NT2/D1 (cell line): ENCODE measurements around the gene CYB5B.

Experiments used
- DNase-seq: peaks from one replicate; pipeline ENCODE4 v3.0.0-alpha.2; 2011; ENCODE audit warnings: low read depth, low spot score
- H3K27me3 ChIP-seq: 2 replicates; pipeline ENCODE4 v1.6.0; 2011; ENCODE audit warnings: mild to moderate bottlenecking; ENCODE audit not compliant: insufficient read length, insufficient read depth
- H3K36me3 ChIP-seq: 2 replicates; pipeline ENCODE4 v1.6.1; 2011; ENCODE audit warnings: mild to moderate bottlenecking, low read length, mixed read lengths; ENCODE audit not compliant: insufficient read depth, insufficient read length
- H3K4me1 ChIP-seq: 2 replicates; pipeline ENCODE4 v1.5.1; 2011; ENCODE audit not compliant: insufficient read depth, insufficient read length
- H3K4me3 ChIP-seq: 2 replicates; pipeline ENCODE4 v1.5.1; 2011; ENCODE audit warnings: low read depth; ENCODE audit not compliant: insufficient read length
- H3K9ac ChIP-seq: 2 replicates; pipeline ENCODE4 v1.6.0; 2011; ENCODE audit warnings: low read depth; ENCODE audit not compliant: insufficient read length
- H3K9me3 ChIP-seq: 2 replicates; pipeline ENCODE4 v1.5.1; 2011; ENCODE audit warnings: mild to moderate bottlenecking, low read length; ENCODE audit not compliant: insufficient read depth
- SUZ12 ChIP-seq: IDR thresholded peaks from 2 replicates; pipeline ENCODE4 v1.6.1; 2011; ENCODE audit not compliant: insufficient read length, insufficient read depth; ENCODE audit errors: extremely low read depth
- YY1 ChIP-seq: IDR thresholded peaks from 2 replicates; pipeline ENCODE4 v1.6.1; 2011; ENCODE audit not compliant: insufficient read length, insufficient read depth
- ZNF274 ChIP-seq: IDR thresholded peaks from 2 replicates; pipeline ENCODE4 v1.6.1; 2011; ENCODE audit warnings: mild to moderate bottlenecking, low read depth, low read length

CYB5B gene

DNA sequence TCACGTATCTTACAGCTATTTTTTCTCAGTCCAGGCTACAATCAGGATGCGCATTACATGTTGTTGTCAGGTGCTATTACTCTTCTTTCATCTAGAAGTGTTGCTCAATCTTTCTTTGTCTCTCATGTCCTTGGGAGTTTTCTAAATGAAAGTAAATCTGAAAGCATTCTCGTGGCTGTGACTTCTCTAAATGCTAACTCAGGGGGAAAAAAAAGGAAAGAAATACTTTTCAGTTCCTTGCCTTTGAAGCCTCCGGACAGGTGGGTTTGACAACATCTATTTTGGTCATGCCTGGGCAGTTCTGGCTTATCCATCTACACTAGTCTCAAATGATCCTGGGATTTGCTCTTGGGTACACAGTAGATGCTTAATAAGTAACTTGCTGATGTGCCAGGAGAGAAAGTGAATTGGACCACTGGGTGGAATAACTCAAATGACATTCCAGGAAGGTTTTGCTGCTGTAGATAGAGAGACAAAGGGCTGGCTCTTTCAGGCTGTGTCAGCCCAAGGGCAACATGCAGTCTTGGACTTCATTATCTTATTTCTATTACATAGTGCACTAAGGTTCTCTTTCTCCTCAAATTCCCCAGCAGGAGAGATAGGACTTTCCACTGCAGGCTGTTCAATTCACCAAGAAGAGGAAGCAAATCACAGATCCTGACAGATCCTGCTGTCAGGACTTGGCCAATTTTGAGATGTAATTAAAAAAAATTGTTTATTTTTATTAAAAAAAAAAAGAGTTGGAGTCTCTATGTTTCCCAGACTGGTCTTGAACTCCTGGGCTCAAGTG, 77.7 kb downstream of the CYB5B start:
- Histone ChIP-seq H3K9me3 (no peaks in the 10 kb centered on the region), H3K4me1 (peaks cover 2% of the 10 kb centered on the region), H3K36me3 (no peaks in the 10 kb centered on the region), H3K9ac (no peak overlapping the region), H3K4me3 (no peak overlapping the region), H3K27me3 (no peaks in the 10 kb centered on the region)
- TF ChIP-seq YY1, result no peak
- no peak for DNase-seq

GRCh38 chr16:69503244-69503643, 78.8 kb downstream of the CYB5B start:
- Histone ChIP-seq H3K4me1 (no peaks in the 10 kb centered on the region), H3K9ac (no peak overlapping the region), H3K36me3 (no peaks in the 10 kb centered on the region), H3K27me3 (no peaks in the 10 kb centered on the region), H3K9me3 (no peaks in the 10 kb centered on the region), H3K4me3 (no peak overlapping the region)
- TF ChIP-seq YY1 (no peak), SUZ12 (no peak)
- no peak for DNase-seq

DNA sequence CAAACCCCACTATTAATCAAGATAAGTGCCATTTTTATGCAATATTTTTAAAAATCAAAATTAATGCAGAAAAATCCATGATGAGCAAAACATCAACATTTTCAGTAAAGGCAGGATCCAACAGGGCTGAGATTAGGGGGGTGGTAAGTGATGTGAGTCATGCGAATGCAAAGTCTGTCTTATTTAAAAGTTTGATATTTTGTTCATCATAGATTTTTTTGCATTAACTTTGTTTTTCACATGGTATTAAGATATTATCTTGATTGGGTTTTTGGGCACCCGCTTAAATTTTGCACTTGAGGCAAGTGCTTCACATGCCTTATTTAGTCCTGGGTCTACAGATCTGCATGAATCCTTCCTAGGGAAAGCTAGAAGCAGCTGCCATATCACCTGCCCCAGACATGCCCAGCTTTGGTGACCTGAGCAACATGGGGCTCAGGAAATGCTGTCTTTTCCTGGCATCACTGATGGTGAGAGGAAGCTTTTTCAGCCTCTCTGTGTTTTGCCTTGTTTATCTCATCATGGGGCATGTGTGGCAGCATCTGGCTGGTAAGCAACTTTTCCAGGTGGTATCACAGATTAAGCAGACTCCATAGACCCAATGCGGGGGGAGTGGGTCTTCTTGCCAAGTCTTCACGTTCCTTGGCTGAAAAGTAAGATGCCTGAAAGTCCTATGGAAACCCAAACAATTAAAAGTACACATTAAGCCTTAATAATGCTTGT, 83.8 kb downstream of the CYB5B start:
- TF ChIP-seq ZNF274 (no peak), SUZ12 (no peak), YY1 (no peak)
- Histone ChIP-seq H3K4me3 (no peak overlapping the region), H3K27me3 (no peaks in the 10 kb centered on the region), H3K9ac (no peak overlapping the region), H3K9me3 (no peaks in the 10 kb centered on the region), H3K36me3 (no peaks in the 10 kb centered on the region), H3K4me1 (no peaks in the 10 kb centered on the region)
- no peak for DNase-seq

DNA sequence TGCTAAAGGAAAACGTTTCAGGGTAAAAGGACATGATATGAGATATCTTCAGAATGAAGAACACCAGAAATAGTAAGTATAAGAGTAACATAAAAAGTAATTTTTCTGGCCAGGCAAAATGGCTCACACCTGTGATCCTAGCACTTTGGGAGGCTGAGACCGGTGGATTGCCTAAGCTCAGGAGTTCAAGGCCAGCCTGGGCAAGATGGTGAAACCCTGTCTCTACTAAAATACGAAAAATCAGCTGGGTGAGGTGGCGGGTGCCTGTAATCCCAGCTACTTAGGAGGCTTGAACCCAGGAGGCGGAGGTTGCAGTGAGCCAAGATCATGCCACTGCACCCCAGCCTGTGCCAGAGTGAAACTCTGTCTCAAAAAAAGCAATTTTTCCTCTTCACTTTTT, 84.7 kb downstream of the CYB5B start:
- DNase-seq, result no peak
- no peak for TF ChIP-seq ZNF274
- H3K9me3 ChIP-seq, result no peaks in the 10 kb centered on the region
- H3K4me1 ChIP-seq, result no peaks in the 10 kb centered on the region
- no peak overlapping the region for H3K4me3 ChIP-seq
- H3K9ac ChIP-seq, result no peak overlapping the region
- no peaks in the 10 kb centered on the region for H3K27me3 ChIP-seq
- no peaks in the 10 kb centered on the region for H3K36me3 ChIP-seq

DNA sequence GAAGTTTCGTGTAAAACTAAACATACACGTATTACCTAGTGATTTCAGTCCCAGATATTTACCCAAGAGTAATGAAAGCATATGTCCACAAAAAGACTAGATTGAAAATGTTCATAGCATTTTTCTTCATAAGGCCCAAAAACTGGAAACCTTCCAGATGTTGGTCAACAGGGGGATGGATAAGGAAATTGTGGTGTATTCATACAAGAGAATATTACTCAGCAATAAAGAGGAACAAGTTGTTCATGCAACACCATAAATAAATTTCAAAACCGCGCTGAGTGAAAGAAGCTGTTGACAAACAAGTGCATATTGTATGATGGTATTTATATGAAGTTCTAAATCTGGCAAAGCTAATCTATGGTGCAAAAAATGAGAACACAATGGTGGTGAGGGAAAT, 87.2 kb downstream of the CYB5B start:
- Histone ChIP-seq H3K36me3 (no peaks in the 10 kb centered on the region), H3K4me3 (no peak overlapping the region), H3K27me3 (no peaks in the 10 kb centered on the region), H3K9me3 (no peaks in the 10 kb centered on the region), H3K4me1 (no peaks in the 10 kb centered on the region), H3K9ac (no peak overlapping the region)
- TF ChIP-seq ZNF274, result no peak
- TF ChIP-seq SUZ12, result no peak
- no peak for TF ChIP-seq YY1
- no peak for DNase-seq

DNA sequence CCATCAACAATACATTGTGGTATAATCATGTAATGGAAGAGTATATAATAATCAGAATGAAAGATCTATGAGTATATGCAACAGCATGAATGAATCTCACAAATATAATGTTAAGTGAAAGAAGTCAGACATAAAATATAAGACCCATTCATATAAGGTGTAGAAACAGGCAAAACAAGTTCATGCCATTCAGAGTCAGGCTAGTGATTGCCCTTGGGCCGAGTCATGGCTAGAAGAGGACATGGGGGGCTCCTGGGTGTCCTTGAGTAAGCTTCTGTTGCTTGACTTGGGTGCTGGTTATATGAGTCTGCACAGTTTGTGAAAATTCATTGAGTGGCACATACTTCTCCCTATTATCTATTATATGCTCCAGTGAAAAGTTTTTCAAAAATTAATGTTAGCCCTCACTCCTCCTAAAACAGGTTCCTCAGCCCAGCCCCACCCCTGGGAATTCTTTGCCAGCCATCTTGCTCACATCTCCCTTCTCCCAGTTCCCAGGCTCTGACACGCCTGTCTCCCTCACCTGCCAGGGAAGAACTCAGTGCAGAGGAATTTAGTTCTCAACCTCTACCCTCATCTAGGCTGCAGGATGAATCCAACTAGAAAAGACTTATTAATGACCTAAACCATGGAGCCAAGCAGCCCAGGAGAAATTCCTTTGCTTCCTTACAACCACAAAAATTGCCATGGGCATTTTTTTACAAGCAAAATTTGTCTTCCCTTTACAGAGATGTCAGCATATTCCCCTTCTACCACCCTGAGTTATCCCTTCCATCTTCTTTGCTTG, 89.0 kb downstream of the CYB5B start:
- Histone ChIP-seq H3K27me3 (no peaks in the 10 kb centered on the region), H3K9me3 (no peaks in the 10 kb centered on the region), H3K36me3 (no peaks in the 10 kb centered on the region), H3K4me3 (no peak overlapping the region), H3K4me1 (no peaks in the 10 kb centered on the region), H3K9ac (no peak overlapping the region)
- no peak for DNase-seq
- TF ChIP-seq SUZ12 (no peak), YY1 (no peak), ZNF274 (no peak)

GRCh38 chr16:69514356-69514755, 89.9 kb downstream of the CYB5B start:
- no peaks in the 10 kb centered on the region for H3K27me3 ChIP-seq
- no peak overlapping the region for H3K9ac ChIP-seq
- no peak for DNase-seq
- H3K36me3 ChIP-seq, result no peaks in the 10 kb centered on the region
- no peaks in the 10 kb centered on the region for H3K4me1 ChIP-seq
- no peaks in the 10 kb centered on the region for H3K9me3 ChIP-seq
- no peak overlapping the region for H3K4me3 ChIP-seq
- TF ChIP-seq YY1 (no peak), SUZ12 (no peak), ZNF274 (no peak)
